T-cell (primary cell): ENCODE results near the gene GPRC5D. TPM values are rescaled to one million over a fixed set of nuclear protein-coding genes. Genes with fewer than 3 reads are reported as not detected.

Experiments
- ATAC-seq, 4 experiments: fragments of 200-7000 bp in 3 of 4; fragments of 150-1000 bp in 1 of 4; cut with Tn5 transposase; replicated peaks in 1 of 4; 1 replicate in 3 of 4; 2 replicates in 1 of 4; pipeline ENCODE4 v1.10.0; 2021; ENCODE audit warnings: moderate library complexity in 3 of 4, mild to moderate bottlenecking in 2 of 4, moderate number of reproducible peaks in 1 of 4
- CTCF ChIA-PET, 2 donors: fragments of 300-600 bp; sonication (Branson Sonifier 250); formaldehyde crosslinking; loops; one replicate each; lab custom pipeline; 2022; ENCODE audit warnings: antibody characterized with exemption in 2 of 2; lab: Charles Lee
- POLR2A ChIA-PET, 2 donors: fragments of 300-600 bp; sonication (Branson Sonifier 250); formaldehyde crosslinking; loops; one replicate each; lab custom pipeline; 2022; ENCODE audit warnings: antibody characterized with exemption in 2 of 2; lab: Charles Lee
- DNase-seq, 35 experiments: peaks; one replicate each; pipeline versions ENCODE4 v3.0.0 to v3.0.0-alpha.2; 2013 to 2023
- H3K27ac ChIP-seq: one replicate; pipeline ENCODE4 v1.5.1; 2013; ENCODE audit warnings: low read length
- H3K27me3 ChIP-seq, 2 experiments: replicated peaks in 1 of 2; 1 replicate in 1 of 2; 2 replicates in 1 of 2; pipeline versions ENCODE4 v1.6.1 to v1.7.0; 2013; ENCODE audit warnings: low read length in 1 of 2, mixed read lengths in 1 of 2; ENCODE audit not compliant: control insufficient read depth in 2 of 2, insufficient read depth in 2 of 2; ENCODE audit errors: extremely low read depth in 1 of 2
- H3K36me3 ChIP-seq, 2 donors: 1 replicate in 1 of 2; 2 replicates in 1 of 2; pipeline versions ENCODE4 v1.6.1 to v1.7.0; 2013; ENCODE audit warnings: low read length in 1 of 2; ENCODE audit not compliant: control insufficient read depth in 2 of 2, insufficient read depth in 1 of 2; ENCODE audit errors: extremely low read depth in 1 of 2
- H3K4me1 ChIP-seq, 2 experiments: 1 replicate in 1 of 2; 2 replicates in 1 of 2; pipeline versions ENCODE4 v1.6.1 to v1.7.0; 2013; ENCODE audit warnings: low read length in 2 of 2, mixed read lengths in 1 of 2; ENCODE audit not compliant: insufficient read depth in 2 of 2, control insufficient read depth in 1 of 2; ENCODE audit errors: extremely low read depth in 1 of 2
- H3K4me3 ChIP-seq, 2 donors: 1 replicate in 1 of 2; 2 replicates in 1 of 2; pipeline versions ENCODE4 v1.5.1 to v1.7.0; 2013; ENCODE audit warnings: mild to moderate bottlenecking in 2 of 2, low read length in 1 of 2, moderate library complexity in 1 of 2; ENCODE audit not compliant: control insufficient read depth in 1 of 2; ENCODE audit errors: extremely low read depth in 1 of 2
- H3K9me3 ChIP-seq: 2 replicates; pipeline ENCODE4 v1.7.0; 2013
- H3K27ac Mint-ChIP-seq, 2 donors: one replicate each; pipeline ENCODE4 v1.8.0; 2020 to 2021; ENCODE audit warnings: mild to moderate bottlenecking in 2 of 2, mixed read lengths in 2 of 2
- H3K27me3 Mint-ChIP-seq, 2 donors: one replicate each; pipeline ENCODE4 v1.8.0; 2021 to 2022; ENCODE audit warnings: mixed read lengths in 2 of 2
- H3K36me3 Mint-ChIP-seq: one replicate; pipeline ENCODE4 v1.8.0; 2021; ENCODE audit warnings: mixed read lengths
- H3K4me1 Mint-ChIP-seq, 3 donors: one replicate each; pipeline ENCODE4 v1.8.0; 2020 to 2022; ENCODE audit warnings: mixed read lengths in 3 of 3, mild to moderate bottlenecking in 1 of 3
- H3K4me3 Mint-ChIP-seq, 3 donors: one replicate each; pipeline ENCODE4 v1.8.0; 2020 to 2022; ENCODE audit warnings: mild to moderate bottlenecking in 3 of 3, mixed read lengths in 3 of 3, moderate library complexity in 3 of 3
- H3K9me3 Mint-ChIP-seq, 3 donors: one replicate each; pipeline ENCODE4 v1.8.0; 2020 to 2022; ENCODE audit warnings: mixed read lengths in 3 of 3
- WGBS: methylation state at CpG from one replicate; pipeline ENCODE4 v1.1.5; 2013; ENCODE audit warnings: missing lambda C conversion rate; ENCODE audit not compliant: insufficient coverage; 5-methylcytosine and 5-hydroxymethylcytosine counted together
- total RNA-seq, 35 experiments: library from RNA in 6 of 35; stranded (reverse) in 6 of 35; fragments of 120-200 nt in 1 of 35; gene quantifications; one replicate each; pipeline versions ENCODE4 v1.2.1 to v1.2.4 and lab custom pipeline; 2013 to 2026

The GPRC5D gene
- total RNA-seq, 5 donors from 2014 or later (not counting 1 experiment from before 2014, with no cell fraction given): not detected

- DNase-seq (peak in 2 of 35 experiments; percentile 2), ATAC-seq (peak in 3 of 4 experiments; percentile 3 to 7 (median 5))
- Mint-ChIP-seq H3K27me3 (peaks cover 0 to 1% of the 10 kb centered on the region in 2 donors), H3K4me3 (peak overlapping the region; percentile 83 to 95 (median 90)), H3K36me3 (no peaks in the 10 kb centered on the region), H3K27ac (peak overlapping the region; percentile 23 to 60), H3K4me1 (peaks cover 33 to 38% (median 36%) of the 10 kb centered on the region in 3 donors), H3K9me3 (no peaks in the 10 kb centered on the region)
- peaks cover 0 to 9% of the 10 kb centered on the region in 2 experiments for H3K27me3 ChIP-seq
- no peaks in the 10 kb centered on the region for H3K36me3 ChIP-seq
- H3K4me1 ChIP-seq: peaks cover 11 to 22% of the 10 kb centered on the region in 2 experiments
- no peaks in the 10 kb centered on the region for H3K9me3 ChIP-seq
- H3K4me3 ChIP-seq: peak overlapping the region; percentile 60 to 68
- ChIA-PET CTCF (interaction anchor here in 1 of 2 donors (0.7 kb wide), 2 partner anchors 14 to 44 kb away, joined by 3 to 4 read pairs; no protein-coding TSS in a partner anchor), POLR2A (no interaction called here)
- WGBS: 92% methylated on average over 9 of the region's 22 CpGs
- H3K27ac ChIP-seq: no peak overlapping the region
Observed at GRCh38 chr12:12999271-12999958, 47.4 kb upstream of the GPRC5D start.

- H3K4me3 Mint-ChIP-seq: no peak overlapping the region
- peaks cover 0 to 9% of the 10 kb centered on the region in 2 experiments for H3K27me3 ChIP-seq
- H3K27ac Mint-ChIP-seq: no peak overlapping the region
- peaks cover 0 to 1% of the 10 kb centered on the region in 2 donors for H3K27me3 Mint-ChIP-seq
- peaks cover 36 to 48% (median 40%) of the 10 kb centered on the region in 3 donors for H3K4me1 Mint-ChIP-seq
- 100% methylated on average over 1 of the region's 4 CpGs for WGBS
- no peak overlapping the region for H3K4me3 ChIP-seq
- H3K9me3 ChIP-seq: no peaks in the 10 kb centered on the region
- DNase-seq (no peak), ATAC-seq (no peak)
- peaks cover 0 to 2% of the 10 kb centered on the region in 2 donors for H3K36me3 ChIP-seq
- peaks cover 11 to 22% of the 10 kb centered on the region in 2 experiments for H3K4me1 ChIP-seq
- ChIA-PET CTCF (no interaction called here), POLR2A (no interaction called here)
- H3K9me3 Mint-ChIP-seq: no peaks in the 10 kb centered on the region
- H3K36me3 Mint-ChIP-seq: no peaks in the 10 kb centered on the region
- H3K27ac ChIP-seq: no peak overlapping the region
Observed at GRCh38 chr12:12998248-12998647, 46.3 kb upstream of the GPRC5D start.

DNA sequence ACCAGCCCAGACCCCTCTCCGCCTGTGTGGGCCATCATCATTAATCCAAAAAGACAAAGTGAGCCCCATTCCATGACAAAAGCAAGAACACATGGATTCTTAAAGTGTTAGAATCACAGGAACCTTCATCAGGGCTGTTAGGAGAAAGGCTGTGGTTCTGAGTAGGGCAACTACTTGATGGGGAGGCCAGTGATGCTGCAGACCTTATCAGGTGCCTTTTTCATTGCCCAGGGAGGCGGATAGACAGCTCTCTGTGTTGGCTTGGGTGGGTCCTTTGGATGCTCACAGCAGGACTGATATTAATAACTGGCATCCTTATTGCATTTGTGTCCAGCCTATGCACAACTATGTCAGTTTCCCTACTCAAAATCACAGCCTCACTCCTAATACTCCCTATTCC, 45.8 kb upstream of the GPRC5D start:
- Mint-ChIP-seq H3K9me3 (no peaks in the 10 kb centered on the region), H3K36me3 (no peaks in the 10 kb centered on the region), H3K27ac (no peak overlapping the region), H3K4me1 (peaks cover 40 to 53% (median 44%) of the 10 kb centered on the region in 3 donors), H3K4me3 (no peak overlapping the region), H3K27me3 (peaks cover 0 to 1% of the 10 kb centered on the region in 2 donors)
- CTCF ChIA-PET: interaction anchor here in 1 of 2 donors (0.5 kb wide), 1 partner anchor 37 kb away, joined by 6 read pairs; no protein-coding TSS in a partner anchor
- Histone ChIP-seq H3K36me3 (peaks cover 0 to 2% of the 10 kb centered on the region in 2 donors), H3K4me3 (no peak overlapping the region), H3K27me3 (peaks cover 0 to 9% of the 10 kb centered on the region in 2 experiments), H3K4me1 (peaks cover 11 to 22% of the 10 kb centered on the region in 2 experiments), H3K9me3 (no peaks in the 10 kb centered on the region), H3K27ac (no peak overlapping the region)
- no peak for DNase-seq
- POLR2A ChIA-PET: no interaction called here
- ATAC-seq: no peak
- WGBS: 60% methylated on average over 1 of the region's 2 CpGs

DNA sequence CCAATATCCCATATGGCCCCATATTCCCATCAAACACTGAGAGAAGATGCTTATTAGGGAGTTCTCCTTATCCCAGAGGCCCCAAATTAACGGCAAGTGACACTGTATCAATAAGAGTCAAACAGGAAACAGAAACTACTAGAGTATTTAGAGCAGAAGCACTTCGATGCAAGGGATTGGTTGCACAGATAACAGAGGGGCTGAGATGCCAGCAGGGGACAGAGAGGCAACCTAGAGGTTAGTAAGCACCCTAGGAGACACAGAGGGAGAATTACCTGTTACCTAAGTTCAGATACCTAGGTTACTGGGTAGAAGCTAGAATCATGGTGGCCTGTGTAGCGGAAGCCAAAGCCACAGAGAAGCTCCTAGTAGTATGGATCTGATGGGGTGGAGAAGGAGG, 45.2 kb upstream of the GPRC5D start:
- Histone ChIP-seq H3K4me1 (peaks cover 11 to 22% of the 10 kb centered on the region in 2 experiments), H3K27ac (no peak overlapping the region), H3K4me3 (no peak overlapping the region), H3K27me3 (peaks cover 0 to 6% of the 10 kb centered on the region in 2 experiments), H3K36me3 (peaks cover 0 to 2% of the 10 kb centered on the region in 2 donors), H3K9me3 (no peaks in the 10 kb centered on the region)
- ATAC-seq: no peak
- H3K4me1 Mint-ChIP-seq: peaks cover 43 to 56% (median 46%) of the 10 kb centered on the region in 3 donors
- no peaks in the 10 kb centered on the region for H3K9me3 Mint-ChIP-seq
- peak overlapping the region in 1 of 3 donors; percentile 37 for H3K4me3 Mint-ChIP-seq
- CTCF ChIA-PET: no interaction called here
- H3K27me3 Mint-ChIP-seq: peaks cover 0 to 1% of the 10 kb centered on the region in 2 donors
- 43% methylated on average over 1 of the region's 3 CpGs for WGBS
- no peak for DNase-seq
- H3K27ac Mint-ChIP-seq: no peak overlapping the region
- POLR2A ChIA-PET: interaction anchor here in 1 of 2 donors (0.5 kb wide), 1 partner anchor 228 kb away, joined by 7 read pairs; no protein-coding TSS in a partner anchor
- H3K36me3 Mint-ChIP-seq: no peaks in the 10 kb centered on the region

DNA sequence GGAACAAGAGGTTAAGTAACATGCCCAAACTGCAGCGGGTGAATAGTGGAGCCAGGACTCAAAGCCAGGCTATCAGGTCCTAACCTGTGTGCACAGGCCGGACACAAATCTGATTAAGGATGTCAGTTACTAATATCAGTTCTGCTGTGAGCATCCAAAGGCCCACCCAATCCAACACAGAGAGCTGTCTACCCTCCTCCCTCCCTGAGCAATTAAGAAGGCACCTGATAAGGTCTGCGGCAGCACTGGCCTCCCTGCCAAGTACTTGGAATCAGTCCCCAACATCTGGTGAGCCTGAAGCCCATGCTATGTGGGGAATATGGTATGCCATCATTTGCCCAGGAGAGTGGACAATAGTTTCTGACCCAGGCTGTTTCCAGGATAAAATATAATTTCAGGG, 44.2 kb upstream of the GPRC5D start:
- POLR2A ChIA-PET: no interaction called here
- H3K4me3 Mint-ChIP-seq: no peak overlapping the region

DNA sequence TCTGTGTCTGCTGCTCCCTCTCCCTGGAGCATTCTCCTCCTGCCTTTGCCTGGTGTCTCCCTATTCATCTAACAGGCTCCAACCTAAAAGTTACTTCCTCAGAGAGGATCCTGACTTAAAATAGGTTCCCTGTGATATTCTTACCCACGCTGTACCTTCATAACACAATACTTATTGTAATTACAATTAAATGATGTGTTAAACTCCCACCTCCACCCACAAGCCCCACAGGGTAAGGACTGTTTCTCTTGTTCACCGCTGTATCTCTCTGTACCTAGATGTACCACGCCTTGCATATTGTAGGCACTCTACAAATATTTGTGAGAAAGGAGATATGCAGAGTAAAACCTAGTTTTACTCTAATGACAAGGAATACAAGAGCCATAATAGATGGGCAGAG, 43.1 kb upstream of the GPRC5D start:
- no peaks in the 10 kb centered on the region for H3K9me3 ChIP-seq
- DNase-seq (no peak), ATAC-seq (no peak)
- H3K9me3 Mint-ChIP-seq: no peaks in the 10 kb centered on the region
- no peak overlapping the region for H3K4me3 Mint-ChIP-seq
- ChIA-PET POLR2A (no interaction called here), CTCF (no interaction called here)
- H3K27ac Mint-ChIP-seq: no peak overlapping the region
- WGBS: no CpG with 5 or more reads among the region's 3 CpGs
- H3K36me3 Mint-ChIP-seq: no peaks in the 10 kb centered on the region
- no peak overlapping the region for H3K4me3 ChIP-seq
- H3K4me1 ChIP-seq: peaks cover 9 to 14% of the 10 kb centered on the region in 2 experiments
- no peaks in the 10 kb centered on the region for H3K27me3 ChIP-seq
- H3K4me1 Mint-ChIP-seq: peaks cover 35 to 60% (median 40%) of the 10 kb centered on the region in 3 donors
- no peaks in the 10 kb centered on the region for H3K27me3 Mint-ChIP-seq
- H3K36me3 ChIP-seq: peaks cover 0 to 2% of the 10 kb centered on the region in 2 donors
- H3K27ac ChIP-seq: no peak overlapping the region

More for the DNA sequence above, 44.2 kb upstream of the GPRC5D start:
- 100% methylated on average over 2 of the region's 3 CpGs for WGBS
- no peak overlapping the region for H3K27ac ChIP-seq
- H3K36me3 Mint-ChIP-seq: no peaks in the 10 kb centered on the region
- no peak for DNase-seq
- no peaks in the 10 kb centered on the region for H3K27me3 Mint-ChIP-seq
- no peaks in the 10 kb centered on the region for H3K27me3 ChIP-seq
- H3K27ac Mint-ChIP-seq: no peak overlapping the region
- peaks cover 0 to 2% of the 10 kb centered on the region in 2 donors for H3K36me3 ChIP-seq
- H3K9me3 Mint-ChIP-seq: no peaks in the 10 kb centered on the region
- CTCF ChIA-PET: no interaction called here
- H3K4me3 ChIP-seq: no peak overlapping the region
- peaks cover 11 to 14% of the 10 kb centered on the region in 2 experiments for H3K4me1 ChIP-seq
- no peaks in the 10 kb centered on the region for H3K9me3 ChIP-seq
- peaks cover 37 to 54% (median 42%) of the 10 kb centered on the region in 3 donors for H3K4me1 Mint-ChIP-seq
- ATAC-seq: no peak
